GM06990 (cell line): ENCODE measurements around the gene PDE1C.

ENCODE experiments used
- DNase-seq: peaks from one replicate; pipeline ENCODE4 v3.0.0-alpha.2; 2011; ENCODE audit not compliant: insufficient read length; ENCODE audit errors: extremely low read depth
- H3K27me3 ChIP-seq: replicated peaks from 2 replicates; pipeline ENCODE4 v1.6.0; 2011; ENCODE audit warnings: low read length; ENCODE audit not compliant: control insufficient read depth, insufficient read depth
- H3K36me3 ChIP-seq: 2 replicates; pipeline ENCODE4 v1.5.1; 2011; ENCODE audit warnings: low read length; ENCODE audit not compliant: control insufficient read depth, insufficient read depth
- H3K4me3 ChIP-seq: replicated peaks from 2 replicates; pipeline ENCODE4 v1.5.1; 2011; ENCODE audit warnings: low read depth, mild to moderate bottlenecking, control low read depth, low read length
- TF ChIP-seq, protein P1 (sequence below): IDR thresholded peaks from 2 replicates; pipeline ENCODE4 v1.5.1; 2011; ENCODE audit warnings: low read length, control low read depth, mild to moderate bottlenecking, inconsistent platforms; ENCODE audit not compliant: insufficient read depth, poor library complexity, severe bottlenecking

The PDE1C gene

DNA sequence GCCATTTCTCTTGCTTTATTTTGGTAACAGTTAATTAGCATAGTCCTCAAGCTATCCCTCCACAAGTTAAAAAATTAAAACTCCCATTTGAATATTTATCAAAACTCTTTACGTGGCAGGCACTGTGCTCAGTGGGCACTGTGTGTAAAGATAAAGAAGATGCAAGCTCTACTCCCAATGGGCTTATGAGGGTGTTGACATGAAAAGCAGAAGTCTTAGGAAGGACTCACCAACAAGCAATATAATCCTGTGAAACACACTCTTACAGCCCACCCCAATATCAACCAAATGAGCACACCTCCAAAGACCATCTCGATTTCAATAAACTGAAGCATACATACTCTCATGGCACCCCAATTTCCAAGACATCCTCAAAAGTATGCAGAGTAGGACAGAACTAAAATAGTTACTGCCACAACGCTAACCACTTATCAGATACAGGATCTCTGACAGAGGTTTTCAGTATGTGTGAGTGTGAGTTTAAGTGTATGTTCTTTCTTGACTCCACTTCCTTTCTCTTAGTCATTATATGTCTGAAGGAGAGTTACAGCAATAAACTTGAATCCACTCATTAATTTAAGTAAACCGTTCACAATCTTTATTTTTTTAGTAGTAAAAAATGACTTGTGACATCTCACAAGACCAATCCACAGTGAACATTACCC lies 120.0 kb downstream of the PDE1C start:
- TF ChIP-seq, protein P1, sequence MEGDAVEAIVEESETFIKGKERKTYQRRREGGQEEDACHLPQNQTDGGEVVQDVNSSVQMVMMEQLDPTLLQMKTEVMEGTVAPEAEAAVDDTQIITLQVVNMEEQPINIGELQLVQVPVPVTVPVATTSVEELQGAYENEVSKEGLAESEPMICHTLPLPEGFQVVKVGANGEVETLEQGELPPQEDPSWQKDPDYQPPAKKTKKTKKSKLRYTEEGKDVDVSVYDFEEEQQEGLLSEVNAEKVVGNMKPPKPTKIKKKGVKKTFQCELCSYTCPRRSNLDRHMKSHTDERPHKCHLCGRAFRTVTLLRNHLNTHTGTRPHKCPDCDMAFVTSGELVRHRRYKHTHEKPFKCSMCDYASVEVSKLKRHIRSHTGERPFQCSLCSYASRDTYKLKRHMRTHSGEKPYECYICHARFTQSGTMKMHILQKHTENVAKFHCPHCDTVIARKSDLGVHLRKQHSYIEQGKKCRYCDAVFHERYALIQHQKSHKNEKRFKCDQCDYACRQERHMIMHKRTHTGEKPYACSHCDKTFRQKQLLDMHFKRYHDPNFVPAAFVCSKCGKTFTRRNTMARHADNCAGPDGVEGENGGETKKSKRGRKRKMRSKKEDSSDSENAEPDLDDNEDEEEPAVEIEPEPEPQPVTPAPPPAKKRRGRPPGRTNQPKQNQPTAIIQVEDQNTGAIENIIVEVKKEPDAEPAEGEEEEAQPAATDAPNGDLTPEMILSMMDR = no peak
- Histone ChIP-seq H3K4me3 (no peak overlapping the region), H3K27me3 (no peaks in the 10 kb centered on the region), H3K36me3 (no peaks in the 10 kb centered on the region)
- peak; percentile 35 for DNase-seq

DNA sequence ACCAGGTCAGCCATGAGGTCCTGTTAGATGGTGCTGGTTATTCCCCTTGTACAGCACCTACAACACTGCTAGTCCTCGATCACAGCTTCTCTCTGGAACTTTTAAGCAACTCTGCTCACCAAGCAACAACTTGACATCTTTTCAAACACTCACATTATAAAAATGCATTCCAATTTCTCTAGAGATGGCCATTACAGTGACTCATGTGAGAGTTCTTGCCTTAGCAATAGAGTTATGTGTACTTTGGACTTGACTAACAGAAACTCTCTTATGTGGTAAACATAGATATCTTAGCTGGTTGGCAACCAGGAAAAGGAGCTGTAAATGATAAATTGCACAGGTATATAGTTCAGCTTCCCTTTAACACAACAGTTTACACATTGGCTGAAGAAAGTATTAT lies 122.2 kb downstream of the PDE1C start:
- Histone ChIP-seq H3K27me3 (no peaks in the 10 kb centered on the region), H3K4me3 (no peak overlapping the region), H3K36me3 (no peaks in the 10 kb centered on the region)
- TF ChIP-seq, protein P1 = no peak
- DNase-seq = peak; percentile 22

DNA sequence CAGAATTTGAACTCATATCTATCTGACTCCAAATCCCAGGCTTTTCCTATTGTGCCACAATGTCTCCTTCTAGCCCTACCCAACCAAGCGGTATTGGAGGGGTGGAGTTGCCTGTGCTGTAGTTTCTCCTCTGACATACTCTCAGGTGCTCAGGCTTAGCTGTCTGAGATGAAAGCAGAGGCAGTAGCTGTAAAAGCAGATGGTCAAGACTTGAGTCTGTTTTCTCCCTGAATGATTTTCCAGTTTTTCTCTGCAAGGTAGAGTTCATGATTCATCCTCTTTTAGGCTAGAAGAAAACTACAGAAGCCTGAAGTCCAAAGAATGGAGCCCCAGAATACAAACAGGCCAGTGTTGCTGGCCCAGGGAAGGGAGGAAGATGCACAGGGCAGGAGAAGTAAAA lies 130.0 kb downstream of the PDE1C start:
- Histone ChIP-seq H3K36me3 (no peaks in the 10 kb centered on the region), H3K27me3 (no peaks in the 10 kb centered on the region), H3K4me3 (no peak overlapping the region)
- TF ChIP-seq, protein P1 = no peak
- DNase-seq = no peak

DNA sequence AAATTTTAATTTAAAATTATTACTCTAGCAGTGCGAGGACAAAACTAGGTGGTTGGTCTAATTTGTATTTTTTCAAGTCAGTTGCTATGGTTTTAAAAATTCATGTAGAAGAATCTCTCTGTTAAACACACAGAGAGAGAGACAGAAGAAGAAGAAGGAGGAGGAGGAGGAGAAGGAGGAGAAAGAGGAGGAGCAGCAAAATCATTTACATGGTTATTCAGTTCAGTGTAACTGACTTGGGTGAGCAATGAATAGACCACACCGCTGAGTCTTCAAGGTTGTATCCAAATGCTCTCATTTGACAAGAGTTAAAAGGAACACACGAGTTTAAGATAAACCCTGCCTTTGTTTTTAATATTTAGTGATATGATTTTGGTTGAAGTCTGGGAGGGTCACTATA lies 131.1 kb downstream of the PDE1C start:
- H3K4me3 ChIP-seq = no peak overlapping the region
- no peaks in the 10 kb centered on the region for H3K36me3 ChIP-seq
- DNase-seq = no peak
- TF ChIP-seq, protein P1 = no peak
- H3K27me3 ChIP-seq = no peaks in the 10 kb centered on the region

DNA sequence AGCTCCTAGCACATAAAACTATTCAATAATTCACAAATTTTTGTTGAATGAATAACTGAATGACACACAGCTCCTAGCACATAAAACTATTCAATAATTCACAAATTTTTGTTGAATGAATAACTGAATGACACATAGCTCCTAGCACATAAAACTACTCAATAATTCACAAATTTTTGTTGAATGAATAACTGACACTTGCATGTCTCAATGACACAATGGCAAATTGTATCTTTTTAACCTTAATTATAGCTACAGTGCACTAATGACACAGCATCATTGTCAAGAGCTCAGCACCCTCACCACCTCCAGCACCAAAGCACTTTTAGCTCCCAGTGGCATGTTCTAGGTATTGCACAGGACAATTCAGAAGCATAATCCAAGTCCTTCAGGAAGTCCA lies 131.6 kb downstream of the PDE1C start:
- Histone ChIP-seq H3K4me3 (no peak overlapping the region), H3K27me3 (no peaks in the 10 kb centered on the region), H3K36me3 (no peaks in the 10 kb centered on the region)
- TF ChIP-seq, protein P1 = peak; percentile 14
- DNase-seq = no peak

DNA sequence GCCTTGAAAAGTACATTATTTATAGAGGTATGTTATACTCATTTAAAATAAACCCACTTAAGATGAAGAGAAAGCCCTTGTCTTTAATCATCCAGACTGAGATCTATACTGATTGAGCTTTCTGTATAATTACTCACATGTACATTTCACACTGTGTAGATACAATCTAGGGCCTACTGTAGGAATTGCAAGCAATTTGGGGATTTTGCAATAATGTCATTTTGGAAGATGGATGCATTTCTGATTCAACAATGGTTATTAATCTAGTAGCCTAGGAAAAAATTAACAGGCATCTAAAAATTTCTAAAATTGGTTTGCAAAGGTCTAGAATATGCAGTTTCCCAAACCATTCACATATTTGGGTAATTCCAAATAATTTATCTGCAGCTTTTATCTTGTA lies 132.2 kb downstream of the PDE1C start:
- no peaks in the 10 kb centered on the region for H3K27me3 ChIP-seq
- DNase-seq = no peak
- no peaks in the 10 kb centered on the region for H3K36me3 ChIP-seq
- H3K4me3 ChIP-seq = no peak overlapping the region
- TF ChIP-seq, protein P1 = no peak
